Loucy (cell line): Measurements from ENCODE around the gene MEOX1.

Source experiments
- H2AFZ ChIP-seq: fragments of 200-600 bp; sonication (generic); 2 replicates; pipeline ENCODE4 v1.6.0; 2016; ENCODE audit warnings: antibody characterized with exemption, mild to moderate bottlenecking, low read length, moderate library complexity
- H3F3A ChIP-seq: fragments of 200-600 bp; 2 replicates; pipeline ENCODE4 v1.6.0; 2016; ENCODE audit warnings: antibody characterized with exemption, low read depth, mild to moderate bottlenecking
- H3K27me3 ChIP-seq: fragments of 200-600 bp; sonication (generic); 2 replicates; pipeline ENCODE4 v1.6.1; 2014; ENCODE audit warnings: low read length, mild to moderate bottlenecking; ENCODE audit not compliant: insufficient read depth, poor library complexity, severe bottlenecking
- H3K36me3 ChIP-seq: fragments of 200-600 bp; sonication (generic); 2 replicates; pipeline ENCODE4 v1.6.1; 2016; ENCODE audit warnings: low read length; ENCODE audit not compliant: insufficient read depth
- H3K4me1 ChIP-seq: fragments of 200-600 bp; sonication (generic); 2 replicates; pipeline ENCODE4 v1.5.1; 2014; ENCODE audit warnings: low read length, mild to moderate bottlenecking; ENCODE audit not compliant: insufficient read depth, poor library complexity, severe bottlenecking
- H3K4me2 ChIP-seq: fragments of 200-600 bp; sonication (generic); 2 replicates; pipeline ENCODE4 v1.6.0; 2014; ENCODE audit warnings: antibody characterized with exemption, low read length, low read depth, mild to moderate bottlenecking; ENCODE audit not compliant: poor library complexity, severe bottlenecking
- H3K4me3 ChIP-seq: fragments of 200-600 bp; sonication (generic); 2 replicates; pipeline ENCODE4 v1.5.1; 2014; ENCODE audit warnings: low read length, mild to moderate bottlenecking, mixed read lengths; ENCODE audit not compliant: poor library complexity, severe bottlenecking
- H3K79me2 ChIP-seq: fragments of 200-600 bp; sonication (generic); 2 replicates; pipeline ENCODE4 v1.6.1; 2014; ENCODE audit warnings: low read length; ENCODE audit not compliant: insufficient read depth
- H3K9ac ChIP-seq: fragments of 200-600 bp; sonication (generic); 2 replicates; pipeline ENCODE4 v1.6.0; 2014; ENCODE audit warnings: mild to moderate bottlenecking, low read depth, low read length, moderate library complexity; ENCODE audit not compliant: poor library complexity, severe bottlenecking
- H3K9me2 ChIP-seq: fragments of 200-600 bp; sonication (generic); replicated peaks from 2 replicates; pipeline ENCODE4 v1.6.1; 2016; ENCODE audit warnings: low read depth, low read length, mixed read lengths
- H3K9me3 ChIP-seq: fragments of 200-600 bp; sonication (generic); 2 replicates; pipeline ENCODE4 v1.6.1; 2014; ENCODE audit warnings: mild to moderate bottlenecking, antibody characterized with exemption, low read length, low read depth; ENCODE audit not compliant: insufficient read depth
- H4K20me1 ChIP-seq: fragments of 200-600 bp; sonication (generic); 2 replicates; pipeline ENCODE4 v1.6.0; 2014; ENCODE audit warnings: antibody characterized with exemption, low read length, mild to moderate bottlenecking; ENCODE audit not compliant: insufficient read depth, poor library complexity, severe bottlenecking
- EZH2phosphoT487 ChIP-seq: fragments of 200-600 bp; IDR thresholded peaks from 2 replicates; pipeline ENCODE4 v1.6.1; 2018; ENCODE audit warnings: antibody characterized with exemption, mild to moderate bottlenecking, moderate library complexity, borderline replicate concordance
- TF ChIP-seq, protein P1 (sequence below): fragments of 200-600 bp; sonication (generic); conservative IDR thresholded peaks from 2 replicates; pipeline ENCODE4 v1.5.1; 2014; ENCODE audit warnings: mild to moderate bottlenecking, antibody characterized with exemption, low read length

MEOX1 gene

DNA sequence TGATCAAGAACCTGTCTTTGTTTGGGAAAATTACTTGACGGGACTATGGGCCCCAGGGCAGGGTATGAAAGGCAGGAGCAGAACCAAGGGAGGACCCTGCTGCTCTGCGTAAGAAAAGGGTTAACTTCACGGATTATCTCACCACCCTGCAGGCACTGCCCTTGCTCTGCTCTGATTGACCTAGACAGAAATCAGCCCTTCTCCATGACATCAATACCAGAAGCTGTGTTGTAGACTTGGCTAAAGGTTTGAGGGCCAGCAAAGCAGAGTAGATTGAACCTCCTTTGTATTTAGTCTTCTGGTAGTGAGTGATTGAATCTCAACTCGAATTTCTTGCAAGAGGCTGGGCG is 62.7 kb downstream of the MEOX1 start:
- Histone ChIP-seq H2AFZ (no peak overlapping the region), H3K27me3 (no peaks in the 10 kb centered on the region), H3K9me2 (no peaks in the 10 kb centered on the region), H3K36me3 (no peaks in the 10 kb centered on the region), H3K4me2 (no peak overlapping the region), H3K4me1 (no peaks in the 10 kb centered on the region), H3K9me3 (no peaks in the 10 kb centered on the region), H4K20me1 (no peaks in the 10 kb centered on the region), H3K9ac (no peak overlapping the region), H3K4me3 (no peak overlapping the region), H3F3A (no peaks in the 10 kb centered on the region), H3K79me2 (no peaks in the 10 kb centered on the region)
- TF ChIP-seq, protein P1, sequence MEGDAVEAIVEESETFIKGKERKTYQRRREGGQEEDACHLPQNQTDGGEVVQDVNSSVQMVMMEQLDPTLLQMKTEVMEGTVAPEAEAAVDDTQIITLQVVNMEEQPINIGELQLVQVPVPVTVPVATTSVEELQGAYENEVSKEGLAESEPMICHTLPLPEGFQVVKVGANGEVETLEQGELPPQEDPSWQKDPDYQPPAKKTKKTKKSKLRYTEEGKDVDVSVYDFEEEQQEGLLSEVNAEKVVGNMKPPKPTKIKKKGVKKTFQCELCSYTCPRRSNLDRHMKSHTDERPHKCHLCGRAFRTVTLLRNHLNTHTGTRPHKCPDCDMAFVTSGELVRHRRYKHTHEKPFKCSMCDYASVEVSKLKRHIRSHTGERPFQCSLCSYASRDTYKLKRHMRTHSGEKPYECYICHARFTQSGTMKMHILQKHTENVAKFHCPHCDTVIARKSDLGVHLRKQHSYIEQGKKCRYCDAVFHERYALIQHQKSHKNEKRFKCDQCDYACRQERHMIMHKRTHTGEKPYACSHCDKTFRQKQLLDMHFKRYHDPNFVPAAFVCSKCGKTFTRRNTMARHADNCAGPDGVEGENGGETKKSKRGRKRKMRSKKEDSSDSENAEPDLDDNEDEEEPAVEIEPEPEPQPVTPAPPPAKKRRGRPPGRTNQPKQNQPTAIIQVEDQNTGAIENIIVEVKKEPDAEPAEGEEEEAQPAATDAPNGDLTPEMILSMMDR = no peak
- TF ChIP-seq EZH2phosphoT487 = no peak

DNA sequence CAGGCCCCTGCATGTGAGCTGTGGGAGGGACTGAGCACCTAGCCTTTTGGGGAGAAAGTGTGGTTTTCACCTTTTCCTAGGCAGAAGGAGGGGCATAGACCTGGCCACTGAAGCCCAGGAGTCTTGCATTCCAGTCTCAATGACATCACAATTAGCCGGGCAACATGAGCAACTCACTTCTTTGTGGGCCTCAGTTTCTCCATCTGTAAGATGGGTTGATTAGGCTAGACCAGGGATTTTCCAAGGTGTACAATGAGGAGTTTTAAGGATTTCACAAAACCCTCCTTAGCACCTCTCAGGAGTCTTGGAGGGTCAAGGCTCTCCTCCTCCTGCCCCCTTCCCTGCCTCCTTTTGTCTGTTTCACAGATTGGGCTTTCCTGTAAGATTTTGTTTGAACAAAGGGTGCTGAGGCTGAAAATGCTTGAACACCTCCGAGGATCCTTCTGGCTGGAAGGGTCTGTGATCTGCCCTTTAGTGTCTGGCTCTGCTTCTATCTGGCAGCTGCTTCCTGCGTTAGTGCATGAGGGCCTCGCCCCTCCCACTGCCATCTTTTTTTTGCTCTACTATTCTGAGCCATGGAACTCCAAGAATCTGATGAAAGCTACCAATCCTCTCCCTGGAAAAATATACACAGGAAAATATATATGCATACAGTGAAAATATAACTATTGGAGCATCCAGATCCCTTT is 63.2 kb downstream of the MEOX1 start:
- H3F3A ChIP-seq = no peaks in the 10 kb centered on the region
- H2AFZ ChIP-seq = no peak overlapping the region
- H3K9me2 ChIP-seq = no peaks in the 10 kb centered on the region
- no peaks in the 10 kb centered on the region for H3K79me2 ChIP-seq
- TF ChIP-seq EZH2phosphoT487 = no peak
- TF ChIP-seq, protein P1 = no peak
- H3K27me3 ChIP-seq = no peaks in the 10 kb centered on the region
- H3K4me1 ChIP-seq = no peaks in the 10 kb centered on the region
- H3K36me3 ChIP-seq = no peaks in the 10 kb centered on the region
- H3K4me3 ChIP-seq = no peak overlapping the region
- no peak overlapping the region for H3K4me2 ChIP-seq
- no peaks in the 10 kb centered on the region for H4K20me1 ChIP-seq
- no peak overlapping the region for H3K9ac ChIP-seq
- no peaks in the 10 kb centered on the region for H3K9me3 ChIP-seq

DNA sequence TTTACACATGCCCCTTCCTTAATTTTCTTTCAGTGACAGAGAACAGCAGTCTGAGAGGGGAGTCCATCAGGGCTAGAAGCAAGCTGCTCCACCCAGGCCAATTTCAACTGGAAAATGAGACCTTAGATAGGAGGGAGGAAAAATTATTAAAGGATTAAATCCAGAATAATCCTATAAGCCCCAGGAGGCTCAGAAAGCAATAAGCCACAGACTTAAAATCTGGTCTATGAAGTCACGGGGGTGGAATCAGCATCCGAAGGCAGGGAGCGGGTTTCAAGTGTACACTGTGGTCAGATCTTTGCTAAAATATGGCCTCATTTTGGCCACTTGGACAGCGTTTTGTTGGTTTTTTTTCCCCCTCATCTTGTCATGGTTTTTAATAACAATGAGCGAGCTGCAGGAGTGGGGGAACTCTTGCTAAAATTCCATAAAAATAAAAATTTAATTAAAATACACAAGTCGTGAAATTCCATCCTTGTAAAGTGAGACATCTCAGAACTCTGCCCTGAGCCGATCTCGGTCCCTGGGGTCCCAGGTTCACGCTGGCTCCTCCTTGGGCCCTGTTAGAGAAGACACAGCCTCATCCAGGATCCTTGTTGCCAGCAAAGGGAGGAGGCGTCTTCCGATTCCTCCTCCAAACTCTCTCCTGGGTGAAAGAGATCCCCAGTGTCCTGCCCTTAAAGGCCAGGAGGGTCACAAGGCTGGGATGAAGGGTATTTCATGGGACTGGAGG is 63.9 kb downstream of the MEOX1 start:
- Histone ChIP-seq H3K9ac (no peak overlapping the region), H3K36me3 (no peaks in the 10 kb centered on the region), H3K79me2 (no peaks in the 10 kb centered on the region), H3K4me2 (no peak overlapping the region), H3K4me1 (no peaks in the 10 kb centered on the region), H3K27me3 (no peaks in the 10 kb centered on the region), H4K20me1 (no peaks in the 10 kb centered on the region), H3F3A (no peaks in the 10 kb centered on the region), H3K4me3 (no peak overlapping the region), H3K9me2 (no peaks in the 10 kb centered on the region), H2AFZ (no peak overlapping the region), H3K9me3 (no peaks in the 10 kb centered on the region)
- no peak for TF ChIP-seq EZH2phosphoT487
- TF ChIP-seq, protein P1 = no peak
